EL (cell line): Measurements from ENCODE around the gene ATP13A1.
A peak's percentile ranks its signal among the peaks of the same experiment; 100 is the strongest.
"Not testable (repeated sequence)": the region's sequence is repeated elsewhere in the genome, so short reads cannot be mapped to it uniquely, and the experiment has no call there.

Experiments used
- DNase-seq: peaks from one replicate; pipeline ENCODE4 v3.0.0-alpha.2; 2016

The ATP13A1 gene

GRCh38 chr19:19618219-19619051 is 45.0 kb downstream of the ATP13A1 start, which contains the start of gene PBX4:
TSS of gene PBX4 (minus strand) at chr19:19618687. CDS start at chr19:19618629, 58 bp downstream.
- DNase-seq: peak; percentile 94

- DNase-seq: peak; percentile 69
Measured at GRCh38 chr19:19615086-19615485, 48.4 kb downstream of the ATP13A1 start.

- DNase-seq: peak; percentile 48
Measured at GRCh38 chr19:19613506-19613905, 50.0 kb downstream of the ATP13A1 start.

- DNase-seq: no peak
Measured at GRCh38 chr19:19610376-19611202, 52.9 kb downstream of the ATP13A1 start.

- not testable (repeated sequence) for DNase-seq
Measured at GRCh38 chr19:19606686-19607085, 56.8 kb downstream of the ATP13A1 start.

GRCh38 chr19:19606021-19606420 is 57.5 kb downstream of the ATP13A1 start:
- no peak for DNase-seq

- DNase-seq: no peak
Measured at GRCh38 chr19:19602713-19603324, 60.7 kb downstream of the ATP13A1 start.

- no peak for DNase-seq
Measured at GRCh38 chr19:19602136-19602712, 61.3 kb downstream of the ATP13A1 start.

- DNase-seq: no peak
Measured at GRCh38 chr19:19600793-19601330, 62.6 kb downstream of the ATP13A1 start.

GRCh38 chr19:19598728-19599451 is 64.6 kb downstream of the ATP13A1 start:
- DNase-seq: not testable (repeated sequence)

- no peak for DNase-seq
Measured at GRCh38 chr19:19597809-19598306, 65.6 kb downstream of the ATP13A1 start.
